ENCODE data around the gene HOXD4. TPM values are rescaled to one million over a fixed set of nuclear protein-coding genes. Genes with fewer than 3 reads are reported as not detected.
A peak's percentile ranks its signal among the peaks of the same experiment; 100 is the strongest.

HOXD4 gene
- total RNA-seq, 1 experiment from 2014 or later: 1.4 TPM

DNA sequence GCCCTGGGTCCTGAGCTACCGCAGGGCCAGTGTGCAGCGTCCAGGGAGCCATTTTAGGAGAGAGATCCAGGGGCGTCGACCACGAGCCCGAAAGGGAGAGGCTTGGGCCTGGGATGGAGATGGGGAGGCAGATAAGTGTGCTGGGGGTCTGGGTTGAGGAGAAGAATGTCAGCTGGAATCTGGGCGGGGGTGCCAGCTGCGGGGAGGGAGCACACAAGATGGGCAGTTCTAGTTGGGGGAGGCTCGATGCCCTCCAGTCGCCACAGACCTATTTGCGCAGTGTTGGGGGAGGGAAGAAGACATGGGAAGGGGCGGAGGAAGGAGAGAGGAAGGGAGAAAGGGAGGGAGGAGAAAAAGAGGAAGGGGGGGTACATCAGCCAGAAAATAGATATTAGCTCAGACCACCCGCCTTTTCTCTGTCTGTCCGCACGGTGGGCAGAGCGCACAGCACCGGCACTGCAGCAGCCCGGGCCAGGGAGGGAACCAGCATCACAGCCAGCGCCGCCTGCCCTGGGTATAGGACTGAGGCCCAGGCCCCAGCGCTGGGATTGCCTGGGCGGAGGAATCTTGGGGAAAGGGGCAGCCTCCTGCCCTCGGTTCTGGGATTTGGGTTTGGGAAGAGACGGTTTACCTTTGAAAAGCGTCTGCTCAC, 46.1 kb upstream of the HOXD4 start:
- DNase-seq (ENCODE audit: low read depth, low spot score): no peak
- H3K9me3 ChIP-seq (ENCODE audit: control insufficient read depth, insufficient read depth, low read depth, low read length): no peaks in the 10 kb centered on the region
- peaks cover 5% of the 10 kb centered on the region for H3K4me1 ChIP-seq (ENCODE audit: control insufficient read depth, insufficient read depth, low read length)
- H3K4me3 ChIP-seq (ENCODE audit: low read depth in 2 of 2, low read length in 2 of 2): no peak overlapping the region
- 0 out of 2 replicates have a peak, but pooled peaks cover under 1% of the 10 kb centered on the region for H3K27me3 ChIP-seq (ENCODE audit: control insufficient read depth, insufficient read depth, low read length)
- BruUV-seq (replicated peaks): no TSS peak
- TF ChIP-seq TCF7L2 (IDR thresholded peaks at IDR 0.05; ENCODE audit: low read depth, low read length) (no peak), POLR2AphosphoS5 (IDR thresholded peaks at IDR 0.05; ENCODE audit: low read depth, low read length) (no peak)
- TF ChIP-seq, protein P1, sequence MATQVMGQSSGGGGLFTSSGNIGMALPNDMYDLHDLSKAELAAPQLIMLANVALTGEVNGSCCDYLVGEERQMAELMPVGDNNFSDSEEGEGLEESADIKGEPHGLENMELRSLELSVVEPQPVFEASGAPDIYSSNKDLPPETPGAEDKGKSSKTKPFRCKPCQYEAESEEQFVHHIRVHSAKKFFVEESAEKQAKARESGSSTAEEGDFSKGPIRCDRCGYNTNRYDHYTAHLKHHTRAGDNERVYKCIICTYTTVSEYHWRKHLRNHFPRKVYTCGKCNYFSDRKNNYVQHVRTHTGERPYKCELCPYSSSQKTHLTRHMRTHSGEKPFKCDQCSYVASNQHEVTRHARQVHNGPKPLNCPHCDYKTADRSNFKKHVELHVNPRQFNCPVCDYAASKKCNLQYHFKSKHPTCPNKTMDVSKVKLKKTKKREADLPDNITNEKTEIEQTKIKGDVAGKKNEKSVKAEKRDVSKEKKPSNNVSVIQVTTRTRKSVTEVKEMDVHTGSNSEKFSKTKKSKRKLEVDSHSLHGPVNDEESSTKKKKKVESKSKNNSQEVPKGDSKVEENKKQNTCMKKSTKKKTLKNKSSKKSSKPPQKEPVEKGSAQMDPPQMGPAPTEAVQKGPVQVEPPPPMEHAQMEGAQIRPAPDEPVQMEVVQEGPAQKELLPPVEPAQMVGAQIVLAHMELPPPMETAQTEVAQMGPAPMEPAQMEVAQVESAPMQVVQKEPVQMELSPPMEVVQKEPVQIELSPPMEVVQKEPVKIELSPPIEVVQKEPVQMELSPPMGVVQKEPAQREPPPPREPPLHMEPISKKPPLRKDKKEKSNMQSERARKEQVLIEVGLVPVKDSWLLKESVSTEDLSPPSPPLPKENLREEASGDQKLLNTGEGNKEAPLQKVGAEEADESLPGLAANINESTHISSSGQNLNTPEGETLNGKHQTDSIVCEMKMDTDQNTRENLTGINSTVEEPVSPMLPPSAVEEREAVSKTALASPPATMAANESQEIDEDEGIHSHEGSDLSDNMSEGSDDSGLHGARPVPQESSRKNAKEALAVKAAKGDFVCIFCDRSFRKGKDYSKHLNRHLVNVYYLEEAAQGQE (IDR thresholded peaks at IDR 0.05; ENCODE audit: insufficient read depth in 1 of 2, low read depth in 2 of 2, low read length in 1 of 2): no peak
- H3K36me3 ChIP-seq (ENCODE audit: control insufficient read depth, insufficient read depth, low read length): no peaks in the 10 kb centered on the region
- ChIA-PET POLR2A (no interaction called here), CTCF (no interaction called here)
- intact Hi-C loops (cut with micrococcal nuclease; ENCODE audit: unreplicated experiment): no loop called here
- in situ Hi-C loops (cut with HindIII; ENCODE audit: low pct_unique_long_range_greater_than_20kb, low sequenced_read_pairs): no loop called here
- no peak for ATAC-seq
- no peak overlapping the region for H3K27ac ChIP-seq (ENCODE audit: low read length)

DNA sequence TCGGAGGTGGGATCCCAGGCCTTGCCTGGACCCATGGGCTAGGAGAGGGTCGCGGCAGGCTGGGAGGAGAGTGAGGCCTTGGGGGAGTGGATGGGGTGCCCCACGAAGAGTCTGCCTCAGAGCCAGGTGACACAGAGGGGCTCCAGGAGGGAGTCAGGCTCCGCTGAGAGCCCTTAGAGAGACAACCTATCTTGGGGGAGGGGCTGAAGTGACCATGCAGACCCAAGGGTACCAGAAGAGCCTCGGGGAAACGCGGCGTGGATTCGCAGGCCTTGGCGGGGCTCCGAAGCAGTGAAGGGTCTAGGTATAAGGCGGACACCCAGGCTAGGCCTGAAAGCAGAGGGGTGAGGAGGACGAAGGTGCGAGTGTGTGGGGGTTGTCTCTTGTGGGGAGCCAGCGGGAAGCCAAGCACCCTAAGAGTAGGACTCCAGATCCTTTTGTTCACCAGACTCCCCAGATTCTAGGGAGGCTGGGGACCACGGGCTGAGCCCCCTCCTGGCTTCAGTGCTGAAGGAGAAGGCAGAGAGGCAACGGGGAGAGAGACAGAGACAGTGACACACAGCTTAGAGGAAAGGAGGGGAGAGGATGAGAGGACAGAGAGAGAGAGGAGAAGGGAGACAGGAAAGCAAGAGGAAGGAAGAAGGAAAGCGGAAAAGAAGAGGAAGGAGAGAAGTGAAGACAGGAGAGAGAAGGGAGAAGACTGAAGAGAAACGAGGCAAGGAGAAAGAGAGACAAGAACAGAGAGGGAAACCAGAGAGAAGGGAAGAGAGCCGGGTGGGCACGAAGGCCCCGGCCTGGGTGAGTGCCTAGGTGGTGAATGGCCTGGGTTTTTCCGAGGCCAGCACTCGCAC, 45.4 kb upstream of the HOXD4 start:
- in situ Hi-C loops (cut with HindIII; ENCODE audit: low pct_unique_long_range_greater_than_20kb, low sequenced_read_pairs) (no loop called here), intact Hi-C loops (cut with micrococcal nuclease; ENCODE audit: unreplicated experiment) (no loop called here)
- H3K4me3 ChIP-seq (ENCODE audit: low read depth in 2 of 2, low read length in 2 of 2): peak overlapping the region; percentile 41 to 43
- POLR2A ChIA-PET: interaction anchor here (0.6 kb wide), 1 partner anchor 531 kb away, joined by 4 read pairs; no protein-coding TSS in a partner anchor
- BruUV-seq (replicated peaks): no TSS peak
- DNase-seq (ENCODE audit: low read depth, low spot score) (no peak), ATAC-seq (peak; percentile 34; the same call in 1 of the 2 replicates)
- TF ChIP-seq POLR2AphosphoS5 (IDR thresholded peaks at IDR 0.05; ENCODE audit: low read depth, low read length): no peak
- CTCF ChIA-PET: interaction anchor here (0.7 to 0.8 kb wide), 2 partner anchors 33 to 546 kb away, joined by 3 read pairs; no protein-coding TSS in a partner anchor
- 0 out of 2 replicates have a peak, but pooled peaks cover 3% of the 10 kb centered on the region for H3K27me3 ChIP-seq (ENCODE audit: control insufficient read depth, insufficient read depth, low read length)
- no peaks in the 10 kb centered on the region for H3K9me3 ChIP-seq (ENCODE audit: control insufficient read depth, insufficient read depth, low read depth, low read length)
- H3K36me3 ChIP-seq (ENCODE audit: control insufficient read depth, insufficient read depth, low read length): no peaks in the 10 kb centered on the region
- H3K4me1 ChIP-seq (ENCODE audit: control insufficient read depth, insufficient read depth, low read length): peaks cover 5% of the 10 kb centered on the region
- no peak overlapping the region for H3K27ac ChIP-seq (ENCODE audit: low read length)

DNA sequence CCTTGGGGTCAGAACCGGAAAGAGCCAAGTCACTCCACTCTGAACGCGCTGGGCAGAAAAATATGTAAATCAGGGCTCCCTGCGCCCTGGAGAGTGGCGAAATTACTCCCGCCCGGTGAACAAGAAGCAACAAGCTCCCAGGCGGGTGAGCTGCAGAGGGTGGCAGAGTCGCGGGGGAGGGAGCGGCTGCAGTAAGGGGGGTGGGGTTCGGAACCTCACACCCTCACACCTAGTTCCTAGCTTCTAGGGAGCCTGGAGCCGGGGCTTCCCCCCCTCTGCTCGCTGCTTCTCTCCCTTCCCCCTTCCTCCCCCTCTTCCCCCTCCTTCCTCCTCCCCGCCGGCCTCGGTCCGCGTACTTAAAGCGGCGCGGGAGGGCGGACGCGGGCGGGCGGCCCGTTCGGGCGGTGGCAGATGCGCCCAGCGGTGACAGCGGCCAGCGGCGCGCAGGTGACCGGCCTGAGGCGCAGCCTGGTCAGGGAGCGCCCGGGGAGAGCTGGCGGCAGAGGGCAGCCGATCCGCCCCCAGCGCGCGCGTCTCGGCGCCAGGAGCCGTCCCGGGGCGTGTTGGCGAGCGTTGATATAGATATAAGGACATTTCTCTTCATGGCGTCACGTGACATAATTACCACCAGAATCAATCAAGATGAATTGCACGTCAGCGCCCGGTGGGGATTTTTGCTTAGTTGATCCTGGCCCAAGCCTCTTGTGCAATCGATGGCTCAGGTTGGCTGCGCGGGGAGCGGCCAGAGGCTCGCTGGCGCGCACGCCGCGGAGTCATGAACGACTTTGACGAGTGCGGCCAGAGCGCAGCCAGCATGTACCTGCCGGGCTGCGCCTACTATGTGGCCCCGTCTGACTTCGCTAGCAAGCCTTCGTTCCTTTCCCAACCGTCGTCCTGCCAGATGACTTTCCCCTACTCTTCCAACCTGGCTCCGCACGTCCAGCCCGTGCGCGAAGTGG, 44.5 kb upstream of the HOXD4 start, which contains the start of gene HOXD11:
Gene HOXD11 (plus strand): TSS at position 700 of the 959 bp plus-strand sequence. CDS start 76 bp downstream, at position 776.
- intact Hi-C loops (cut with micrococcal nuclease; ENCODE audit: unreplicated experiment): no loop called here
- no peaks in the 10 kb centered on the region for H3K9me3 ChIP-seq (ENCODE audit: control insufficient read depth, insufficient read depth, low read depth, low read length)
- POLR2A ChIA-PET: interaction anchor here (0.6 to 0.8 kb wide), 2 partner anchors 103 to 530 kb away, joined by 4 to 7 read pairs; no protein-coding TSS in a partner anchor
- 0 out of 2 replicates have a peak, but pooled peaks cover 3% of the 10 kb centered on the region for H3K27me3 ChIP-seq (ENCODE audit: control insufficient read depth, insufficient read depth, low read length)
- ATAC-seq (peak; percentile 63), DNase-seq (ENCODE audit: low read depth, low spot score) (no peak)
- H3K27ac ChIP-seq (ENCODE audit: low read length): no peak within 1 kb of the TSS
- TF ChIP-seq SIN3A (IDR thresholded peaks at IDR 0.05; ENCODE audit: borderline replicate concordance, insufficient read depth, low read depth, low read length) (no peak), POLR2AphosphoS5 (IDR thresholded peaks at IDR 0.05; ENCODE audit: low read depth, low read length) (no peak), TCF7L2 (IDR thresholded peaks at IDR 0.05; ENCODE audit: low read depth, low read length) (no peak)
- TF ChIP-seq, protein P1 (IDR thresholded peaks at IDR 0.05; ENCODE audit: insufficient read depth in 1 of 2, low read depth in 2 of 2, low read length in 1 of 2): no peak
- TF ChIP-seq, protein P2, sequence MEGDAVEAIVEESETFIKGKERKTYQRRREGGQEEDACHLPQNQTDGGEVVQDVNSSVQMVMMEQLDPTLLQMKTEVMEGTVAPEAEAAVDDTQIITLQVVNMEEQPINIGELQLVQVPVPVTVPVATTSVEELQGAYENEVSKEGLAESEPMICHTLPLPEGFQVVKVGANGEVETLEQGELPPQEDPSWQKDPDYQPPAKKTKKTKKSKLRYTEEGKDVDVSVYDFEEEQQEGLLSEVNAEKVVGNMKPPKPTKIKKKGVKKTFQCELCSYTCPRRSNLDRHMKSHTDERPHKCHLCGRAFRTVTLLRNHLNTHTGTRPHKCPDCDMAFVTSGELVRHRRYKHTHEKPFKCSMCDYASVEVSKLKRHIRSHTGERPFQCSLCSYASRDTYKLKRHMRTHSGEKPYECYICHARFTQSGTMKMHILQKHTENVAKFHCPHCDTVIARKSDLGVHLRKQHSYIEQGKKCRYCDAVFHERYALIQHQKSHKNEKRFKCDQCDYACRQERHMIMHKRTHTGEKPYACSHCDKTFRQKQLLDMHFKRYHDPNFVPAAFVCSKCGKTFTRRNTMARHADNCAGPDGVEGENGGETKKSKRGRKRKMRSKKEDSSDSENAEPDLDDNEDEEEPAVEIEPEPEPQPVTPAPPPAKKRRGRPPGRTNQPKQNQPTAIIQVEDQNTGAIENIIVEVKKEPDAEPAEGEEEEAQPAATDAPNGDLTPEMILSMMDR (IDR thresholded peaks at IDR 0.05): no peak
- in situ Hi-C loops (cut with HindIII; ENCODE audit: low pct_unique_long_range_greater_than_20kb, low sequenced_read_pairs): no loop called here
- BruUV-seq (replicated peaks): no TSS peak
- peak within 1 kb of the TSS; percentile 41 to 43 for H3K4me3 ChIP-seq (ENCODE audit: low read depth in 2 of 2, low read length in 2 of 2)
- CTCF ChIA-PET: interaction anchor here (0.7 to 0.8 kb wide), 2 partner anchors 32 to 545 kb away, joined by 3 read pairs; no protein-coding TSS in a partner anchor
- H3K36me3 ChIP-seq (ENCODE audit: control insufficient read depth, insufficient read depth, low read length): no peaks in the 10 kb centered on the region
- peaks cover 8% of the 10 kb centered on the region for H3K4me1 ChIP-seq (ENCODE audit: control insufficient read depth, insufficient read depth, low read length)
